HG03460 (cell line): Measurements from ENCODE around the gene WDR27.
"Not testable (repeated sequence)": the region's sequence is repeated elsewhere in the genome, so short reads cannot be mapped to it uniquely, and the experiment has no call there.

Source experiments
- ATAC-seq: cut with Tn5 transposase; IDR thresholded peaks from one replicate; pipeline ENCODE4 v1.9.1; 2021; ENCODE audit not compliant: unreplicated experiment

Gene WDR27

GRCh38 chr6:169491482-169491881 is 210.3 kb downstream of the WDR27 start:
- ATAC-seq = no peak

DNA sequence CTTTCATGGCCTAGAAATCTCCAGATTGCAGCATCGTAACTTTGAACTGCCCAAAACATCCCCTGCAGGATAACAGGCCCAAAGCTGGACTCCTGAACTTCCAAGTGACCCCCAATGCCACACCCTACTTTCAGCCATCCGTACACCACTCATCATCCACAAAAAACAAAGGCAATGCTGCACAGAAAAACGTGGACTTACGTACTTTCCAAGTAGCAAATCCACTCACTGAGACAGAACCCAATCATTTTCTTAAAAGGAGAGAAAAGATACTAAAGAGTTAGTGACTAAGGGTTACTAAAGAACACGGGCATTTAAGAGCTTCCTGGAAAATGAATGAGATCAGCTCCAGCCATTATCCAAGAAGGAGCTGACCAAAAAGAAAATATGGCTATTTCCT is 211.0 kb downstream of the WDR27 start:
- no peak for ATAC-seq

- no peak for ATAC-seq
These were observed 211.6 kb downstream of the WDR27 start for GRCh38 chr6:169490246-169490641.

GRCh38 chr6:169489563-169490245 is 212.1 kb downstream of the WDR27 start:
- no peak for ATAC-seq

DNA sequence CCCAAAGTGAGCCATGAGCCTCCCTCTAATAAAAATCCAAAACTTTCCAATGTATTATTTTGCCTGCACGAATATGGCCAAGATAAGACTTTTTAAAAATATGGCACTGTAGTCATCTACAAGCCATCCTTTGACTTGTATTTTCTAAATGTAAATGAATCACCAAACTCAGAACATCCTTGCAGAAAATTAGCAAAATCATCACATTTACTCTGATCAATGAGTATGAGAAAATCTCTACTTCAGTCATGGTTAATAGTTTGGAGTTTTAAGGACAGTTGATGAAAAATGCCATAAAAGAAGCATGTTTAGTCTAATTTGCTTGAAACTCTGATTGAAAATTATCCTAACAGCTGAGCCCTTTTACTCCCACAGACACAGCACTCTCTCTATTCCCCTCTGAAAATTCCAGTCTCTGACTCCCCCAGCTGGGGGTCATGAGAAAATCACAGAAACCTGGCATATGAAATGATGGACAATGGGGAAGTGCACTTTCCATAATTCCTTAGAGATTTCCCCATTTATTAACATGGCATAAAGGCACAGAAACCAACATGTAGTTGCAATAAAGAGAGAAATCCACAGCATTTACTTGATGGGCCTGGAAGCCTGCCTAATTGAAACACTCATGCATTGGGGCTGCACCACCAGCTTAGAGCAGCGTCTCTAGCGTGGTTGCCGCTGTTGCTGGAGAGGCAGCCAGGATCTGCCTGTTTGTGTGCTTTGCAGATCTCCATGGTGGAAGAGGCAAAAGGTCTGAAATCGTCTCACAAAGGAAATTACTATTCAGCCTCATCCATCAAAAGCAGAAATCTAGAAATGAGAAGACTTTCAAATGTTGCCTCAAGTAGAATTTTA is 214.0 kb downstream of the WDR27 start:
- ATAC-seq = no peak

- no peak for ATAC-seq
These were observed 221.9 kb downstream of the WDR27 start for GRCh38 chr6:169479783-169480495.

DNA sequence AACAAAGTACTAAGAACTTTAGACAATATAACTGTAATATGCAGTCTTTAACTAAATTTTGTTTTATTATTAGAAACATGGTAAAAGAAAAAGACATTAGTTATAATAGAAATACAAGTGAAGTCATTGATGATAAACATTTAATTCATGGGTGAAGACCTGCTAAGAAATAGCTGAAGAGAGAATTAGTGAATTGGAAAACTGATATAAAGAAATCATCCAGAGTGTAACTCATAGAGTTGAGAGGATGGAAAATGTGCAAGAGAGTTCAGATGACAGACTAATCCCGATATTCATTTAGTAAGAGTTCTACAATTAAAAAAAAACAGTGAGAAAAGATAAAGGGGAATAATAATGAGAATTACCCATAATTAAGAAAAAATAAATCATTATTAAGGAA is 227.5 kb downstream of the WDR27 start:
- no peak for ATAC-seq

DNA sequence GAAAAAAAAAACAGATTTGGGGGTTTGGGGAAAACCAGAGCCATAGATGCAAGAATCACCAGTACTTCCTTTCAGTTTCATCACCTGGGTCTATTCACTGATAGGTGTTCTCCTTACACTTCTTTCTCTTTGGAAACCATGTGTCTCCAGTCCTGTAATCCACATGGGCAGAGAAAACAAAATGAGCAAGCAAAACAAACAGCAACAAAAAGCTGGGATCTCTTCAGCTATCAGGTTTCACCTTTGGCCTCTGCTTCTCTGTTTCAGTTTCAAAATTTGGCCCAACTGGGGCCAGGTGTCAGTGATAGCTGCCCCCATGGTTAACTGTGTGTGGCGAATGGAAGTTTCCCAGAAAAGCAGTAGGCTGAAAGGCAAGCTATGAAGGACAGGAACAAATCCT is 228.2 kb downstream of the WDR27 start:
- ATAC-seq = peak; percentile 81

GRCh38 chr6:169472786-169473416 is 228.9 kb downstream of the WDR27 start:
- no peak for ATAC-seq

GRCh38 chr6:169470790-169471189 is 231.0 kb downstream of the WDR27 start:
- ATAC-seq = no peak

GRCh38 chr6:169469028-169469427 is 232.8 kb downstream of the WDR27 start:
- no peak for ATAC-seq

DNA sequence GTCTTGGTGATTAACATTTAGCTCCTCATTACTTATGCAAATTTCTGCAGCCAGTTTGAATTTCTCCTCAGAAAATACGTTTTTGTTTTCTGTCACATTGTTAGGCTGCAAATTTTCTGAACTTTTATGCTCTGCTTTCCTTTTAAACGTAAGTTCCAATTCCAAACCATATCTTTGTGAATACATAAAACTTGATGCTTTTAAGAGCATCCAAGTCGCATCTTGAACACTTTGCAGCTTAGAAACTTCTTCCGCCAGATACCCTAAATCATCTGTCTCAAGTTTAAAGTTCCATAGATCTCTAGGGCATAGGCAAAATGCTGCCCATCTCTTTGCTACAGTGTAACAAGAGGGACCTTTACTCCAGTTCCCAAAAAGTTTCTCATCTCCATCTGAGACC is 234.1 kb downstream of the WDR27 start:
- ATAC-seq = not testable (repeated sequence)

DNA sequence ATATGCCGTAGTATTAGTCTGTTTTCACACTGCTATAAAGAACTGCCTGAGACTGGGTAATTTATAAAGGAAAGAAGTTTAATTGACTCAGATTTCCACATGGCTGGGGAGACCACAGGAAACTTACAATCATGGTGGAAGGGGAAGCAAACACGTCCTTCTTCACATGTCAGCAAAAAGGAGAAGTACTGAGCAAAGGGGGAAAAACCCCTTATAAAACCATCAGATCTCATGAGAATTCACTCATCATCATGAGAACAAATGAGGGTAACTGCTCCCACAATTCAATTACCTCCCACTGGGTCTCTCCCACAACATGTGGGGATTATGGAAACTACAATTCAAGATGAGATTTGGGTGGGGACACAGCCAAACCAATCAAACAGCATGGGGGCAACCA is 235.6 kb downstream of the WDR27 start:
- not testable (repeated sequence) for ATAC-seq

DNA sequence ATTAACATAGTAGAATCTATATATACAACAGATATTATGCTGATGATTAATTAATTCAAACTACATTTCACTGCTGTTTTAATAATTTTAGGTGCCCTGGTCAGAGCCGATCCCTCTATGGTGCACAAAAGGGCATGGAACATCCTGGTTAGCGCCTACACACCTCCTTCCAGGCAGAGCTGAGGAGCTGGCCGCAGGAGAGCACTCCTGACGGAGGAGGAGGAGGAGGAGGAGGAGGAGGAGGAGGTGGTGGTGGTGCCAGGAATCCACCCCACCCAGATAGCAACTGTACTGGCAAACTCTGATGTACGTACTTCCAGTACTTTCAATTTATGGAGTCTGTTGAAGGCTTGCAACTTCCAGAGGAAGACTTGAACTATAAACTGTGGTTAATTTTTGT is 244.1 kb downstream of the WDR27 start:
- ATAC-seq = no peak

- ATAC-seq = no peak
These were observed 245.0 kb downstream of the WDR27 start for GRCh38 chr6:169456840-169457239.

- no peak for ATAC-seq
These were observed 246.4 kb downstream of the WDR27 start for GRCh38 chr6:169455470-169455869.

DNA sequence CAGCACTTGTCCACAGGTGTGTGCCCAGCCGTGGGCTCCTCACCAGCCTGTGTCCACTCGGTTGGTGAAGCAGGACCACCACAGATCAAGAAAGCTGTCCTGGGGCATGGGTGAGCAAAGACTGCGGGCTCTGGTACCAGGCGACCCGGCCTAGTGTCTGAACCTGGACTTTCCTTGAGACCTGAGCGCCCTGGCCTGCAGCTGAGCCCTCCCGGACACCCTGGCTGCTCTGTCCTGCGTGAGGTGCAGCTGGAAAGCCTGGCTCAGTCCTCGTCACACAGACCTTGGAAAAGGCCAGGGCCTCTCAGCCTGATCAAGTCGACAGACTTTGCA is 247.0 kb downstream of the WDR27 start:
- ATAC-seq = no peak

DNA sequence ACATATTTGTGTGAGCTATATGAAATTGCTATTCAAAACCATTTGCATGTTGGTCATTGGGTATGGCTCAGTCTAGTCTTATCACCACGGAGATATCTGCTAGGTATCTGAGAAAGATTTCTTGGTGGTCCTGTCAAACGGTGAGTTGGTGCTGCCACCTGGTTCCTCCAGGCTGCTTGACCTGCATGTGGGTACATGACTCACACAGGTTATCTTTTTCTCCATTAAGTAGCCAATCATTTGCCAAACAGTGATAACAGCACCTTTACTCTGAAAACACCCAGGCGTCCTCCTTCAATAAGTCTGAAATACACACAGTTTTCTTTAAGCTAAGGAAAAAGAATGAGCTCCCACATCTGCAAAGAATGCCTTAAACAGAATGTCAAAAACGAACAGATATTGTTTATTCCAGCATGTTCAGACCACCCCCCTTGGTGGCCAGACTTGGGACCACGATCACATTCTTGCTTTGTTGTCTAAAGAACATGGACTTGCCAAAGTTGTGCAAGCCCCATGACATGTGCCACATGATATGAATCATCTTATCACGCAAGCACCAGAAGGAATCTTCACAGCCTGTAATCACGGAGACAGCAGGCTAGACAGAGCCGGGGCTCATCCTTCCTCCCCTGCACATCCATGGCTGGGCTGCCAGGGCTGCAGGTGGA is 247.5 kb downstream of the WDR27 start:
- ATAC-seq = no peak

DNA sequence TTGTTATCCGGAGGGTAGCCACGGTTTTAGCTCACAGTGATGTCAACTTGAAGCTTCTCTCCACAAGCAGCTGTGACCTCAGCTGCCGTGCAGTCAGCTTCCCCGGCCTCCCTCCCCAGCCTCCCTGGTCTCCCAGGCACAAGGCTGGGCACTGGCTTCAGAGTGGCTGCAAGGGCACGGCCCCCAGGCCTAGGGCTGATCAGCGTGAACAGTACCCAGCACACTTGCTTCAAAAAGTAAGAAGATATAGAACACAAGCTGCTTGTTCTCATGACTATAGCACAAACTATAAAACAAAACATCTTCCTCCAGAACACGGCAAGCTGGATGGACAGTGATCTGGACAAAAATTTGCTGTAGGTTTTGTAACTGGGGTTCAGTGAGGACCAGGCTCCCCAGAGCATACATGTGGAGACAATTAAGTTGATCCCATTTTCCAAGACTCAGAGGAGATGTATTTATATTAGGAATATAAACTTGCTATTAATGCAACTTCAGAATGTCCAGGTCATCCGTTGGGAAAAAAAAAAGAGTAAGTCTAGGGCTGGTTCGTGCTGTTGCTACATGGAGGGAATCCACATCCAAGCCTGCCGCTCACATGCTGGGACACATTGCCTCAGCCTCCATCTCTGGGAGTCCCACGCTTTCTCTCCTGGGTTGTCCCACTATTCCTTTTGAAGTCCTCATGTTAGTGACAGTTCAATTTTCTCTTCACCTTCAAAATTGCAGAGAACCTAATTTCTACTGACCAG is 248.8 kb downstream of the WDR27 start:
- no peak for ATAC-seq
